Measurements from ENCODE around the gene ATP6V0E1.
A peak's percentile ranks its signal among the peaks of the same experiment; 100 is the strongest.

Gene ATP6V0E1

GRCh38 chr5:172983542-172984243 is at the start of gene ATP6V0E1:
ATP6V0E1 (plus strand) TSS chr5:172983771; CDS start chr5:172983861, 90 bp downstream.
- peak; percentile 97 for DNase-seq (ENCODE audit: low spot score)

- no peak for DNase-seq (ENCODE audit: low spot score)
Observed at GRCh38 chr5:172935096-172935495, 48.5 kb upstream of the ATP6V0E1 start.

GRCh38 chr5:172936401-172936800 is 47.2 kb upstream of the ATP6V0E1 start:
- no peak for DNase-seq (ENCODE audit: low spot score)

DNA sequence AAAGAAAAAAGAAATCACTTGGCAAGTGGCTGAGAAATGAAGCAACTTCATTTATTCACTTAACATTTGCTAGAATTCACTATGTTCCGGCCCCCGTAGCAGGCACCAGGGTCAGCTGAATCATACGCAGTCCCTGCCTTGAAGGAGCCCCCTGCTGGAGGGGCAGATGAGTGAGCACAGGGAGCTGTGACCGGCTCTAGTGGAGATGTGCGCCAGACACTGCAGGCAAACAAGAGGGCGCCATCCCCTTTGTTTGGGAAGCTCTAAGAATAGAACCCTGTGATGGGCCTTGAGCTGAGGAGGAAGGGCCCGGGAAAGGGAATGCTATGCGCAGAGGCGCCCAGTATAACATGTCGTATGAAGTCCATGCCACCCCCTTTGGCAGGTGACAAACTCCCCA is 44.5 kb upstream of the ATP6V0E1 start:
- no peak for DNase-seq (ENCODE audit: low spot score)

GRCh38 chr5:172939611-172940267 is 43.8 kb upstream of the ATP6V0E1 start:
- DNase-seq (ENCODE audit: low spot score), result no peak

DNA sequence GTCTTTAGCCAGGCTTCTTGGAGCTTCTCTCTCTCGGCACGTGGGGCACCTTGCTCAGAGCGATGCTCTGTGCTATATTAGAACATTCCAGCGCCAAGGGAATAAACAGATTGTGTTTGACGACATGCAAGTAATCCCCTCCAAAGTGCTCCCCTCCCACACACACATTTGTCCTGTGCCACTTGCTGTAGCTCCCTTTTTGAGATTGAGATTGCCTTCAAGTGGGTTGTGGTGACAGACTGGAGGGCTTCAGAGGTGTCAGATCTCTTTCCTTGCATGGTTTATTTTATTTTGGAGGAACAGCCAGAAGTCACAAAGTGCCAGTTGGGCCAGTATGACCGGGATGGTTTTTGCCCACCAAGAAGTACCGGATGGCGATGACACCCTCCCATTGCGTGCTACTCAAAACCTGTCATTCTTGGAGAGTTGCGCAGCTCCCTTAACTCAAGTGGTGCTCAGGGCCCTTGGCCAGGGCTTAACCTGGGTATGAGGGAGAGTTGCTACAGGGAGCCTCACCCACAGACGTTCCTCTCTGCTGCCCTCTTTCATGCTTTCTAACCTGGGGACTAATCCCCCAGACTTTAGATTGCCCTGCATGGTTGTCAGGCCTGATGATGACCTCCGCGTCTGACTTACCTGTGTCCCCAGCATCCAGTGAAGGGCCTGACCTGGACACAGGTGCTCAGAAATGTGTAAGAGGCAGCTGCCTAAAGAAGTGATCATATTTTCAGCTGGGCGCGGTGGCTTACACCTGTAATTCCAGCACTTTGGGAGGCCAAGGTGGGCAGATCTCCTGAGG is 43.1 kb upstream of the ATP6V0E1 start:
- DNase-seq (ENCODE audit: low spot score), result no peak

DNA sequence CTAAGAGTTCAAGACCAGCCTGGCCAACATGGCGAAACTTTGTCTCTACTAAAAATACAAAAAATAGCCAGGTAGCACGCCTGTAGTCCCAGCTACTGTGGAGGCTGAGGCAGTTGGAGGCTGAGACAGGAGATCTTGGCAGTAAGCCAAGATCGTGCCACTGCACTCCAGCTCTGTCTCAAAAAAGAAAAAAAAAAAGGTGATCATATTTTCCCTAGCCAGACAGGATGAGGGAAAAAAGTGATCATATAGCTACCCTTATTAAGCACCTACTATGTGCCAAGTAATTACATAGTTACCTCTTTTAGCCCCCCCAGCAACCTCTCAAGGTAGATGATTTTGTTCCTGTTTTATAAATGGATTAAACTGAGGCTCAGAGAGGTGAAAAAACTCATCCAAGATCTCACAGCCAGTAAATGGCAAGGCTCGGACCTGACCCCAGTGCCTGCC is 42.5 kb upstream of the ATP6V0E1 start:
- no peak for DNase-seq (ENCODE audit: low spot score)

GRCh38 chr5:172942556-172942955 is 41.0 kb upstream of the ATP6V0E1 start:
- no peak for DNase-seq (ENCODE audit: low spot score)

GRCh38 chr5:172943283-172943841 is 40.2 kb upstream of the ATP6V0E1 start:
- DNase-seq (ENCODE audit: low spot score), result no peak

DNA sequence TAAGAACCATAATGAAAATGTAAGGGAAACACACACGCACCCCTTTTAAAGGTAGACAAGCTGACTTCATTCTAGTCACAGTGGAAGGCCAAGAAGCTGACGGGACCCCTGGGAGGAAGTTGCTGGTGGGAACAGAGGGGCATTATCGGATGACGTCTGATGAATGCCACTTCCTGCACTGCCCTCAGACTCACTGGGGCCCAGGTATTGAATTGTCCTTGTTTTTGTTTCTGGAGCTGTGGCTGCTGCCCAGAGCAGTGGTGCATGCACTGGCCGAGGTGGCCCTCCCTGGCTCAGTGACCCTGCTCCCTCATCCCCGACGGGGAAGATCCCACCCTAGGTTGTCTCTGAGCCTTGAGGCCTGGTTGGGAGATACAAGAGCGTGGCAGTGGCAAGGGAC is 39.7 kb upstream of the ATP6V0E1 start:
- no peak for DNase-seq (ENCODE audit: low spot score)

- DNase-seq (ENCODE audit: low spot score), result no peak
Observed at GRCh38 chr5:172944741-172945140, 38.8 kb upstream of the ATP6V0E1 start.

DNA sequence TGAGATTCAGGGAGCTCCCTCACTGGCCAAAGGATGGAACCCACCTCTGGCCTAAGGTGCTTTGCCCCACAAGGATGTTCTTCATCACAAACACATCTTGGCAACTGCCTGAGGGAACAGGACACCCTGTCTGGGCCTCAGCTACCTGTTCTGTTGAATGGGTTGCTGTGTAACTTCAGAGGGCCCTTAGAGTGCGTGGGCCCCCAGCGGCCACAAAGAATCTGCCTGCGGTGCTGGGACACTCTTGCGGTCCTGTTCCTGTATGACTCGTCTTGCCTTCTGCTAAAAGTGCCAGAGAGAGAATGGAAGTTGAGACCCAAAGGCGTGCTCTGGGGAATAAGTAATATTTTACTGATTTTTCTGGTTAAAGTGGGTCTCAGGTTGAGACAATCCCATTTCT is 38.4 kb upstream of the ATP6V0E1 start:
- no peak for DNase-seq (ENCODE audit: low spot score)

GRCh38 chr5:172946146-172946545 is 37.4 kb upstream of the ATP6V0E1 start:
- no peak for DNase-seq (ENCODE audit: low spot score)

DNA sequence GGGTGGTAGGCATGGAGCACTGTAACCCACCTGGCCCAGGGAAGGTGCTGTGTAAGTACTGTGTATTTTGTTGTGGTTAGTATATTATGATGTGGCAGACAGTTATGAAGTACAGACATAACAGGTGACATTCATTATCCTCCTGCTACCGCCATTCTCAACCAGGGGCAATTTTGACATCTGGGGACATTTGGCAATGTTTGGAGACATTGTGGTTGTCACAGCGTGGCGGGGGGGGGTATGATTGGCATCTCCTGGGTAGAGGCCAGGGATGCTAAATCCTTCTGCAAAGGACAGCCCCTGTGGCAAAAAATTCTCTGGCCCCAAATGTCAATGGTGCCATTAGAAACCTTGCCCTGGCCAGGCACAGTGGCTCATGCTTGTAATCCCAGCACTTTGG is 34.1 kb upstream of the ATP6V0E1 start:
- no peak for DNase-seq (ENCODE audit: low spot score)

GRCh38 chr5:172950176-172950965 is 33.2 kb upstream of the ATP6V0E1 start:
- no peak for DNase-seq (ENCODE audit: low spot score)

- no peak for DNase-seq (ENCODE audit: low spot score)
Observed at GRCh38 chr5:172951371-172952033, 32.1 kb upstream of the ATP6V0E1 start.

- DNase-seq (ENCODE audit: low spot score), result peak; percentile 35
Observed at GRCh38 chr5:172952034-172952511, 31.5 kb upstream of the ATP6V0E1 start.

GRCh38 chr5:172953776-172954675 is 29.5 kb upstream of the ATP6V0E1 start:
- peak; percentile 46 for DNase-seq (ENCODE audit: low spot score)

DNA sequence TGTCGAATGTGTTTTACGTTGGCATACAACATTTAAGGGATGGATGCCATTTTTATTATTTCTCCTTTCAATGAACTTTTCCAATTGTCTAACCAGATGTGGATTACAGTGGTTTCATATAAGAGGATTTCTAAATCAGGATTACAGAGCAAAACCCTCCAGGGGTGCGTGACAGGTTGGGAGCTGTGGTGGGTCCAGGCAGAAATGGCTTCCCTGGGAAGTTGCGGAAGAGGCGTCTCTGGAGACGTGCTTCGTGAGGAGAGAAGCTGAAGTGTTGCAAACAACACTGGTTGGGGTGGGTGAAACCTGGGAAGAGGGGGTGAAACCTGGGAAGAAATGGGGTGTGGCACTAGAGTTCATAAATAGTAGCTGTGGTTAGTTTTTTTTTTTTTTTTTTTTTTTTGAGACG is 28.8 kb upstream of the ATP6V0E1 start:
- DNase-seq (ENCODE audit: low spot score), result no peak

DNA sequence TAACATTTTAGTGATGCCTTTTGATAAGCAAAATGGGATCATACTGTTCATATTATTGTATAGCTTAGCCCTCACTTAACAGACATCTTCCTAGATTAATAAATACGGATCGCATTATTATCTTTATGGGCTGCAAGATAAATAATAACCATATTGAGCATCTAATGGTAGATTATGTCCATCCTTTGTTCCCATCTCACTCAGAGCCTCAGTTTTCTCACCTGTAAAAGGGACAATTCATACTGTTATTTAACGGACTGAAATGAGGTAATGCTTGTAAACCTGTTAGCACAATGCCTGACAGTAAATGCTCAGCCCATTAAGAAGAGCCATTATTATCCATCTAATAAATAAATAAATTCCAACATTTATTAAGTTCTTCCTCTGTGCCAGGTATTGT is 27.3 kb upstream of the ATP6V0E1 start:
- no peak for DNase-seq (ENCODE audit: low spot score)

Data from LoVo (cell line).